Smooth muscle cell (in vitro differentiated cells): Measurements from ENCODE around the gene MOCS3. TPM values are rescaled to one million over a fixed set of nuclear protein-coding genes. Genes with fewer than 3 reads are reported as not detected.
A peak's percentile ranks its signal among the peaks of the same experiment; 100 is the strongest.

ENCODE experiments used
- DNase-seq: peaks from one replicate; lab custom pipeline; 2025; ENCODE audit not compliant: unreplicated experiment; lab: John Stamatoyannopoulos, UW
- H2AFZ ChIP-seq: fragments of 200-600 bp; sonication (generic); 2 replicates; pipeline ENCODE4 v1.6.0; 2016; ENCODE audit warnings: antibody characterized with exemption, low read depth, mild to moderate bottlenecking
- H3F3A ChIP-seq: fragments of 200-600 bp; sonication (generic); 2 replicates; pipeline ENCODE4 v1.6.0; 2017; ENCODE audit warnings: antibody characterized with exemption, low read depth
- H3K27ac ChIP-seq: fragments of 200-600 bp; sonication (generic); 2 replicates; pipeline ENCODE4 v1.5.1; 2016; ENCODE audit warnings: low read depth, mild to moderate bottlenecking
- H3K27me3 ChIP-seq: fragments of 200-600 bp; sonication (generic); 2 replicates; pipeline ENCODE4 v1.6.1; 2016; ENCODE audit warnings: low read depth, mild to moderate bottlenecking
- H3K36me3 ChIP-seq: fragments of 200-600 bp; sonication (generic); 2 replicates; pipeline ENCODE4 v1.5.1; 2016; ENCODE audit warnings: low read depth
- H3K4me1 ChIP-seq: fragments of 200-600 bp; sonication (generic); 2 replicates; pipeline ENCODE4 v1.5.1; 2016; ENCODE audit warnings: low read depth
- H3K4me2 ChIP-seq: fragments of 200-600 bp; sonication (generic); 2 replicates; pipeline ENCODE4 v1.6.0; 2016; ENCODE audit warnings: mild to moderate bottlenecking
- H3K4me3 ChIP-seq: fragments of 200-600 bp; sonication (generic); 2 replicates; pipeline ENCODE4 v1.5.1; 2016; ENCODE audit warnings: mild to moderate bottlenecking
- H3K79me2 ChIP-seq: fragments of 200-600 bp; sonication (generic); 2 replicates; pipeline ENCODE4 v1.6.0; 2016; ENCODE audit warnings: low read depth, mild to moderate bottlenecking
- H3K9ac ChIP-seq: fragments of 200-600 bp; sonication (generic); 2 replicates; pipeline ENCODE4 v1.6.0; 2016; ENCODE audit warnings: low read depth
- H3K9me3 ChIP-seq: fragments of 200-600 bp; sonication (generic); replicated peaks from 2 replicates; pipeline ENCODE4 v1.5.1; 2016; ENCODE audit warnings: low read depth
- H4K20me1 ChIP-seq: fragments of 200-600 bp; sonication (generic); 2 replicates; pipeline ENCODE4 v1.6.0; 2016; ENCODE audit warnings: low read depth
- CTCF ChIP-seq: fragments of 200-600 bp; sonication (generic); IDR thresholded peaks from 2 replicates; pipeline ENCODE4 v1.5.1; 2017; ENCODE audit warnings: borderline replicate concordance, mild to moderate bottlenecking, antibody characterized with exemption; ENCODE audit not compliant: insufficient read depth, poor library complexity, severe bottlenecking
- WGBS: methylation state at CpG from one replicate; pipeline ENCODE4 v1.1.7; 2016; ENCODE audit warnings: low lambda C conversion rate; 5-methylcytosine and 5-hydroxymethylcytosine counted together
- polyA plus RNA-seq: library from polyadenylated mRNA; unstranded; fragments of >200 nt; fragmentation: Nextera tagmentation; extraction: Ambion mirVana; gene quantifications from 2 replicates; pipeline ENCODE4 v1.2.1, GENCODE V29; 2016
- total RNA-seq: library from RNA; depleted of rRNA; stranded (reverse); fragments of >200 nt; gene quantifications from 2 replicates; pipeline ENCODE4 v1.2.3, GENCODE V29; 2014

Gene MOCS3
- total and polyA plus RNA-seq, 2 experiments from 2014 or later: 3.2 to 3.7 TPM

DNA sequence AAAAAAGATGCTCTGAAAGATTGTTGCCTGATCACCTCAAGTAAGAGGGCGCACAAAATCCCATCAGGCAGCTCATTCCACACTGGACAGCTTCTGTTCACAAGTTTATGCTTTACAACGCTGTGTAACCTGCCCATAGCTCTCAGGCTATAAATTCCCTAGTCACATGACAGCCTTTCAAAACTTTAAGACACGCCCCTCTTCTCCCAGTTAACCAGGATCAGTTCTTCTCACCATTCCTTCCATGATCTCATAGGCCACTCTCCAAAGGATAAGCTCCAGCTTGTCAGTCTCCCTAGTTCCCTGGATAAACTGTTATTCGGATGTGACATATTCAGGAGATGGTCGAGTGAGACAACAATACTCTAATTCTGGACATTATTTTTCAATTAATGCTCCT, 42.4 kb upstream of the MOCS3 start:
- peak overlapping the region; percentile 74 for H3K4me2 ChIP-seq
- no peaks in the 10 kb centered on the region for H3K27me3 ChIP-seq
- no peak overlapping the region for H2AFZ ChIP-seq
- peaks cover 100% of the 10 kb centered on the region for H4K20me1 ChIP-seq
- no peak overlapping the region for H3K9ac ChIP-seq
- peaks cover 23% of the 10 kb centered on the region for H3F3A ChIP-seq
- 63% methylated on average over 5 of the region's 5 CpGs for WGBS
- H3K4me1 ChIP-seq: peaks cover 34% of the 10 kb centered on the region
- peak overlapping the region; percentile 71 for H3K27ac ChIP-seq
- no peaks in the 10 kb centered on the region for H3K9me3 ChIP-seq
- H3K36me3 ChIP-seq: no peaks in the 10 kb centered on the region
- H3K4me3 ChIP-seq: no peak overlapping the region
- TF ChIP-seq CTCF: no peak
- peaks cover 100% of the 10 kb centered on the region for H3K79me2 ChIP-seq
- no peak for DNase-seq

GRCh38 chr20:50916934-50917333, 41.7 kb upstream of the MOCS3 start:
- Histone ChIP-seq H3K9me3 (no peaks in the 10 kb centered on the region), H2AFZ (no peak overlapping the region), H3K9ac (no peak overlapping the region), H3K4me2 (peak overlapping the region; percentile 74), H3K27me3 (no peaks in the 10 kb centered on the region), H3F3A (peaks cover 19% of the 10 kb centered on the region), H3K4me1 (peaks cover 34% of the 10 kb centered on the region), H3K79me2 (peaks cover 100% of the 10 kb centered on the region), H4K20me1 (peaks cover 100% of the 10 kb centered on the region), H3K27ac (peak overlapping the region; percentile 71), H3K4me3 (no peak overlapping the region), H3K36me3 (no peaks in the 10 kb centered on the region)
- no peak for TF ChIP-seq CTCF
- DNase-seq: no peak
- 72% methylated on average over 3 of the region's 3 CpGs for WGBS

DNA sequence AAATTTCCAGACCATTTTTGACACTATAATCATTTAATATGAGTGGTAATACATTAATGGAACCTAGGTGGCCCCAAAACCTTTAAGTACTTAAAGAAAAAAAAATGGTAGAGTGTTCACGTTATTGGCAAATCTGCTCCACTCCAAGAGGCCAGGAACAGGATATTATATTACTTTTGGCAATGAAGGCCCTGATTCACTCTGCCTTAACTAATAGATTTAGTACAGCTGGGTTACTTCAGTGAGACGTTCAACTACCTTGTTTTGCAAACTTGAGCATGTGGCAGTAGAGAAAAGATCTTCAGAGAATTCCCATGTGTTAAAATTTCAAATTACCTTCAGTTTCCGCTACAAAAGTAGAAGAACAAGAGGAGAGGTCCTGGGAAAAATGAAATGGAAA, 40.2 kb upstream of the MOCS3 start:
- Histone ChIP-seq H3K36me3 (no peaks in the 10 kb centered on the region), H3K4me1 (peaks cover 31% of the 10 kb centered on the region), H2AFZ (no peak overlapping the region), H3K27me3 (no peaks in the 10 kb centered on the region), H3K27ac (peak overlapping the region; percentile 71), H3K4me2 (no peak overlapping the region), H3K79me2 (peaks cover 100% of the 10 kb centered on the region), H3K4me3 (no peak overlapping the region), H3K9me3 (no peaks in the 10 kb centered on the region), H3K9ac (no peak overlapping the region), H4K20me1 (peaks cover 100% of the 10 kb centered on the region), H3F3A (peaks cover 15% of the 10 kb centered on the region)
- DNase-seq: no peak
- 86% methylated on average over 3 of the region's 3 CpGs for WGBS
- TF ChIP-seq CTCF: no peak

GRCh38 chr20:50919567-50919966, 39.1 kb upstream of the MOCS3 start:
- Histone ChIP-seq H3K4me2 (no peak overlapping the region), H3K27ac (peak overlapping the region; percentile 62), H3K9ac (no peak overlapping the region), H3K4me3 (no peak overlapping the region), H4K20me1 (peaks cover 100% of the 10 kb centered on the region), H3K27me3 (no peaks in the 10 kb centered on the region), H3K36me3 (no peaks in the 10 kb centered on the region), H3K4me1 (peaks cover 24% of the 10 kb centered on the region), H2AFZ (no peak overlapping the region), H3K79me2 (peaks cover 100% of the 10 kb centered on the region), H3F3A (peaks cover 12% of the 10 kb centered on the region), H3K9me3 (no peaks in the 10 kb centered on the region)
- no peak for TF ChIP-seq CTCF
- WGBS: 82% methylated on average over 6 of the region's 6 CpGs
- no peak for DNase-seq
